ENCODE measurements around the gene ZMYND8. TPM values are rescaled to one million over a fixed set of nuclear protein-coding genes. Genes with fewer than 3 reads are reported as not detected.
A peak's percentile ranks its signal among the peaks of the same experiment; 100 is the strongest.
"Not testable (repeated sequence)": the region's sequence is repeated elsewhere in the genome, so short reads cannot be mapped to it uniquely, and the experiment has no call there.

ZMYND8 gene
- total RNA-seq, 2 donors from 2014 or later, result 22.0 to 35.3 TPM

- Histone ChIP-seq H3K4me1 (no peaks in the 10 kb centered on the region), H3K27ac (no peak overlapping the region), H3K4me3 (no peak overlapping the region), H3K9me3 (no peaks in the 10 kb centered on the region), H3K36me3 (peaks cover 25% of the 10 kb centered on the region), H3K27me3 (no peaks in the 10 kb centered on the region)
- TF ChIP-seq, protein P1, sequence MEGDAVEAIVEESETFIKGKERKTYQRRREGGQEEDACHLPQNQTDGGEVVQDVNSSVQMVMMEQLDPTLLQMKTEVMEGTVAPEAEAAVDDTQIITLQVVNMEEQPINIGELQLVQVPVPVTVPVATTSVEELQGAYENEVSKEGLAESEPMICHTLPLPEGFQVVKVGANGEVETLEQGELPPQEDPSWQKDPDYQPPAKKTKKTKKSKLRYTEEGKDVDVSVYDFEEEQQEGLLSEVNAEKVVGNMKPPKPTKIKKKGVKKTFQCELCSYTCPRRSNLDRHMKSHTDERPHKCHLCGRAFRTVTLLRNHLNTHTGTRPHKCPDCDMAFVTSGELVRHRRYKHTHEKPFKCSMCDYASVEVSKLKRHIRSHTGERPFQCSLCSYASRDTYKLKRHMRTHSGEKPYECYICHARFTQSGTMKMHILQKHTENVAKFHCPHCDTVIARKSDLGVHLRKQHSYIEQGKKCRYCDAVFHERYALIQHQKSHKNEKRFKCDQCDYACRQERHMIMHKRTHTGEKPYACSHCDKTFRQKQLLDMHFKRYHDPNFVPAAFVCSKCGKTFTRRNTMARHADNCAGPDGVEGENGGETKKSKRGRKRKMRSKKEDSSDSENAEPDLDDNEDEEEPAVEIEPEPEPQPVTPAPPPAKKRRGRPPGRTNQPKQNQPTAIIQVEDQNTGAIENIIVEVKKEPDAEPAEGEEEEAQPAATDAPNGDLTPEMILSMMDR (IDR thresholded peaks at IDR 0.05), result peak; percentile 58 to 68
- DNase-seq (ENCODE audit: low spot score), result peak; percentile 83
Measured at GRCh38 chr20:47205577-47206123, 150.8 kb downstream of the ZMYND8 start.

DNA sequence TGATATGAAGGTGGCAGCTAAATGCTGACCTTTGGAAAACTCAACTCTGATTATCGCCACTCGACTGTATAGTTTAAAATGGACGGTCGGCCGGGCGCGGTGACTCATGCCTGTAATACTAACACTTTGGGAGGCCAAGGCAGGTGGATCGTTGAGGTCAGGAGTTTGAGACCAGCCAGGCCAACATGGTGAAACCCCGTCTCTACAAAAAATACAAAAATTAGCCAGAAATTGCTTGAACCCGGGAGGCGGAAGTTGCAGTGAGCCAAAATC is 151.7 kb downstream of the ZMYND8 start:
- not testable (repeated sequence) for H3K27me3 ChIP-seq; H3K4me1 ChIP-seq; H3K4me3 ChIP-seq; DNase-seq (ENCODE audit: low spot score); H3K9me3 ChIP-seq; H3K27ac ChIP-seq
- H3K36me3 ChIP-seq, result peaks cover 17% of the 10 kb centered on the region

DNA sequence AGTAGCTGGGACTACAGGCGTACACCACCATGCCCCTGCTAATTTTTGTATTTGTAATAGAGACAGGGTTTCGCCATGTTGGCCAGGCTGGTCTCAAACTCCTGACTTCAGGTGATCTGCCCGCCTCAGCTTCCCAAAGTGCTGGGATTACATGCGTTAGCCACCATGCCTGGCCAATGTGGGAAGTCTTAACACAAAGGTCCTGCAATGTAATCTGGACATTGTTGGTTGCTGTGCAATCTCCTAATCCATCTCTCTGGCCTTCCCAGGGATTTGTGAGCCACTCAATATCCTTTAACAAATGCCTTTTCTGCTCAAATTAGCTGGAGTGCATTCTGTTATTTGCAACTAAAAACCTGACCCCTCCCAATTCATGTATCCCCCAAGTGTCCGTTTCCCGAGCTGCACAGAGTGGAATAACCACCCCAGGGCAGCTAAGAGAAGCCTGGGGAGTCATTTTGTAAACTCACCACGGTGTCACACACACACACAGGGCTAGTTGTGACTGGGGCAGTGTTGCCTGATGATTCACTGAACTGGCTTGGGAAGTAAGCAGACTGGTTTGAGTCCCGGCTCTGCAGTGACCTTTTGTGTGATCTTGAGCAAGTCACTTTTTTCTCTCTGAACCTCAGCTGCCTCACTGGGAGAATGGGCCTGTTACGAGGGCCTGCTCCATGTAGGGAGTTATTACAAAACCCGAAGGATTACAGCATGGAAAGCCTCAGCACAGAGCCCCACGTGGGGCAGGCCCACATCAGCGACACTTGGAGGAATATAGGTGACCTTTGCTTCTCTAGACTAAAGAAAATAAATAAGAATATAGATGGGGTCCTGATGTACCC is 152.3 kb downstream of the ZMYND8 start:
- no peak overlapping the region for H3K27ac ChIP-seq
- H3K27me3 ChIP-seq, result no peaks in the 10 kb centered on the region
- peaks cover 11% of the 10 kb centered on the region for H3K36me3 ChIP-seq
- no peak overlapping the region for H3K4me3 ChIP-seq
- TF ChIP-seq, protein P1 (IDR thresholded peaks at IDR 0.05), result no peak
- no peak for DNase-seq (ENCODE audit: low spot score)
- H3K4me1 ChIP-seq, result no peaks in the 10 kb centered on the region
- no peaks in the 10 kb centered on the region for H3K9me3 ChIP-seq

GRCh38 chr20:47202733-47203667 is 153.5 kb downstream of the ZMYND8 start:
- peaks cover under 1% of the 10 kb centered on the region for H3K36me3 ChIP-seq
- no peak for DNase-seq (ENCODE audit: low spot score)
- no peak overlapping the region for H3K4me3 ChIP-seq
- H3K9me3 ChIP-seq, result no peaks in the 10 kb centered on the region
- H3K4me1 ChIP-seq, result no peaks in the 10 kb centered on the region
- no peaks in the 10 kb centered on the region for H3K27me3 ChIP-seq
- H3K27ac ChIP-seq, result no peak overlapping the region
- TF ChIP-seq, protein P1 (IDR thresholded peaks at IDR 0.05), result no peak

GRCh38 chr20:47201074-47201730 is 155.3 kb downstream of the ZMYND8 start:
- Histone ChIP-seq H3K4me1 (peaks cover 0 to 7% of the 10 kb centered on the region in 2 donors), H3K27ac (no peak overlapping the region), H3K9me3 (no peaks in the 10 kb centered on the region), H3K4me3 (no peak overlapping the region), H3K36me3 (no peaks in the 10 kb centered on the region), H3K27me3 (no peaks in the 10 kb centered on the region)
- TF ChIP-seq, protein P1 (IDR thresholded peaks at IDR 0.05), result no peak
- no peak for DNase-seq (ENCODE audit: low spot score)

Measured in right atrium auricular region (tissue), 2 donors.